Suprapubic skin (tissue), 3 donors: Measurements from ENCODE around the gene WNK4.

ENCODE experiments used
- CTCF ChIP-seq, 2 donors: fragments of 200-600 bp in 1 of 2; fragments of 450-650 bp in 1 of 2; sonication (generic) in 1 of 2; IDR thresholded peaks; one replicate each; pipeline ENCODE4 v1.5.1; 2016 to 2019; ENCODE audit warnings: antibody characterized with exemption in 2 of 2, mild to moderate bottlenecking in 1 of 2, moderate library complexity in 1 of 2
- POLR2A ChIP-seq, 2 donors: fragments of 450-650 bp; IDR thresholded peaks; one replicate each; pipeline ENCODE4 v1.6.1; 2017; ENCODE audit warnings: antibody characterized with exemption in 2 of 2, mild to moderate bottlenecking in 2 of 2, moderate library complexity in 2 of 2

GRCh38 chr17:42796066-42796758 is 15.8 kb downstream of the WNK4 start:
- TF ChIP-seq CTCF (IDR thresholded peaks at IDR 0.05) (no peak), POLR2A (IDR thresholded peaks at IDR 0.05) (no peak)
